Esophagus muscularis mucosa (tissue), 4 donors: Measurements from ENCODE around the gene SLC38A9. TPM values are rescaled to one million over a fixed set of nuclear protein-coding genes. Genes with fewer than 3 reads are reported as not detected.

Experiments
- DNase-seq: peaks from one replicate; pipeline ENCODE4 v3.0.0-alpha.2; 2017; ENCODE audit errors: extremely low spot score
- H3K27ac ChIP-seq, 4 donors: fragments of 200-600 bp; sonication (generic); replicated peaks in 1 of 4; 1 replicate in 3 of 4; 2 replicates in 1 of 4; pipeline ENCODE4 v1.5.1; 2016 to 2019; ENCODE audit warnings: mild to moderate bottlenecking in 1 of 4
- H3K27me3 ChIP-seq, 4 donors: fragments of 200-600 bp; sonication (generic); one replicate each; pipeline versions ENCODE4 v1.5.1 to v1.6.0; 2016 to 2019
- H3K36me3 ChIP-seq, 4 donors: fragments of 200-600 bp; sonication (generic); one replicate each; pipeline ENCODE4 v1.5.1; 2016 to 2019
- H3K4me1 ChIP-seq, 4 donors: fragments of 200-600 bp; sonication (generic); one replicate each; pipeline ENCODE4 v1.5.1; 2016 to 2019
- H3K4me3 ChIP-seq, 4 donors: fragments of 200-600 bp; sonication (generic); 1 replicate in 2 of 4; 2 replicates in 2 of 4; pipeline ENCODE4 v1.5.1; 2016 to 2019; ENCODE audit warnings: mild to moderate bottlenecking in 4 of 4, moderate library complexity in 1 of 4
- H3K9me3 ChIP-seq, 4 donors: fragments of 200-600 bp; sonication (generic); 1 replicate in 3 of 4; 2 replicates in 1 of 4; pipeline ENCODE4 v1.5.1; 2016 to 2019
- EP300 ChIP-seq: sonication (generic); formaldehyde crosslinking; IDR thresholded peaks from one replicate; pipeline ENCODE4 v1.6.1; 2017; ENCODE audit warnings: antibody characterized with exemption
- POLR2A ChIP-seq: fragments of 450-650 bp; IDR thresholded peaks from one replicate; pipeline ENCODE4 v1.6.1; 2017; ENCODE audit warnings: antibody characterized with exemption, moderate library complexity, mild to moderate bottlenecking, low read depth
- POLR2AphosphoS5 ChIP-seq, 2 donors: sonication (generic); formaldehyde crosslinking; IDR thresholded peaks; one replicate each; pipeline ENCODE4 v1.6.1; 2017; ENCODE audit warnings: antibody characterized with exemption in 2 of 2
- WGBS: methylation state at CpG from one replicate; pipeline ENCODE4 v1.1.5; 2018; 5-methylcytosine and 5-hydroxymethylcytosine counted together
- intact Hi-C: fragments of 100-400 bp; cut with DNase I; formaldehyde crosslinking; loops from one replicate; pipeline ENCODE4 v1.15.1; 2023
- total RNA-seq, 4 donors: library from RNA; depleted of rRNA; stranded (reverse); fragments of >200 nt; gene quantifications; one replicate each; pipeline versions ENCODE4 v1.1.0 to v1.2.1, GENCODE V29; 2016
- TF ChIP-seq, protein P1 (sequence below), 3 experiments: fragments of 200-600 bp in 2 of 3; fragments of 450-650 bp in 1 of 3; sonication (generic) in 2 of 3; IDR thresholded peaks; one replicate each; pipeline ENCODE4 v1.5.1; 2017 to 2019; ENCODE audit warnings: antibody characterized with exemption in 3 of 3, mild to moderate bottlenecking in 2 of 3, moderate library complexity in 1 of 3

The SLC38A9 gene
- total RNA-seq, 4 donors from 2014 or later = 10.0 to 12.3 (median 11.0) TPM

DNA sequence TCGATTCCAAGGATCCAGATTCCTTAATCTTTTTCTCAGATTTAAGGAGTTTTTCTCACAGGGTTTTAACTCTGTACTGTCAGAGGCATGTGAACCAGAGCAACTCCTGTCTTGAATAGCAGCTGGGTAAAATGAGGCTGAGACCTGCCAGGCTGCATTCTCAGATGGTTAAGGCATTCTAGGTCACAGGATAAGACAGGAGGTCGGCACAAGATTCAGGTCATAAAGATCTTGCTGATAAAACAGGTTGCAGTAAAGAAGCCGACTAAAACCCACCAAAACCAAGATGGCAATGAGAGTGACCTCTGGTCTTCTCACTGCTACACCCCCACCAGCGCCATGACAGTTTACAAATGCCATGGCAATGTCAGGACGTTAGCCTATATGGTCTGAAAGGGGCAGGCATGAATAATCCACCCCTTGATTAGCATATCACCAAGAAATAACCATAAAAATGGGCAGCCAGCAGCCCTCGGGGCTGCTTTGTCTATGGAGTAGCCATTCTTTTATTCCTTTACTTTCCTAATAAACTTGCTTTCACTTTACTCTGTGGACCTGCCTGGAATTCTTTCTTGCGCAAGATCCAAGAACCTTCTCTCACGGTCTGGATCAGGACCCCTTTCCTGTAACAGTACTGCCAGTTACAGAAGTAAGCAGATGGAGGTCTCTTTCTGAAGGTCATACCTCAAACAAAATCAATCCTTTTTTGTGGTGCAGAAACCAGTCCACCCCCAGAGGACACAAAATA lies 87.1 kb downstream of the SLC38A9 start:
- peak overlapping the region in 3 of 4 donors; percentile 8 to 38 (median 31) for H3K27ac ChIP-seq
- TF ChIP-seq, protein P1, sequence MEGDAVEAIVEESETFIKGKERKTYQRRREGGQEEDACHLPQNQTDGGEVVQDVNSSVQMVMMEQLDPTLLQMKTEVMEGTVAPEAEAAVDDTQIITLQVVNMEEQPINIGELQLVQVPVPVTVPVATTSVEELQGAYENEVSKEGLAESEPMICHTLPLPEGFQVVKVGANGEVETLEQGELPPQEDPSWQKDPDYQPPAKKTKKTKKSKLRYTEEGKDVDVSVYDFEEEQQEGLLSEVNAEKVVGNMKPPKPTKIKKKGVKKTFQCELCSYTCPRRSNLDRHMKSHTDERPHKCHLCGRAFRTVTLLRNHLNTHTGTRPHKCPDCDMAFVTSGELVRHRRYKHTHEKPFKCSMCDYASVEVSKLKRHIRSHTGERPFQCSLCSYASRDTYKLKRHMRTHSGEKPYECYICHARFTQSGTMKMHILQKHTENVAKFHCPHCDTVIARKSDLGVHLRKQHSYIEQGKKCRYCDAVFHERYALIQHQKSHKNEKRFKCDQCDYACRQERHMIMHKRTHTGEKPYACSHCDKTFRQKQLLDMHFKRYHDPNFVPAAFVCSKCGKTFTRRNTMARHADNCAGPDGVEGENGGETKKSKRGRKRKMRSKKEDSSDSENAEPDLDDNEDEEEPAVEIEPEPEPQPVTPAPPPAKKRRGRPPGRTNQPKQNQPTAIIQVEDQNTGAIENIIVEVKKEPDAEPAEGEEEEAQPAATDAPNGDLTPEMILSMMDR (IDR thresholded peaks at IDR 0.05) = no peak
- TF ChIP-seq POLR2A (no peak), POLR2AphosphoS5 (IDR thresholded peaks at IDR 0.05) (no peak), EP300 (no peak)
- intact Hi-C loops = no loop called here

DNA sequence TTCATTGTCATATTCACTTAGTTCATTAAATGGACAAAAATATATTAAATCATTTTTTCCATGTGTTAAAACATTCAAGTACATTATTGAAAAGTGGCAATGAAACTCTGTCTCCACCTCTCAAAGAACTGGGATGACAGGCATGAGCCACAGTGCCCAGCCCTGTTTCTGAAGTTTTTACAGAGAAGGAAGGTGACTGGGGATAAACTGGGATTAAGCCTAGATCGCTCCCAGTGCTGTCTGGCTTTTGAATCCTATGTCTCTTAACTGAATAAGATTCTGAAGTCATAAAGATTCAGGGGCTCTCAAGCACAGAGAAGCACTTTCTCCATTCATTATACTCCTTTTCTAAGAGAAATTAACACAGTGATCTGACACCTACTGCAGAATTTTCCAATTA lies 88.3 kb downstream of the SLC38A9 start:
- DNase-seq = no peak
- no peak for TF ChIP-seq EP300
- TF ChIP-seq, protein P1 (IDR thresholded peaks at IDR 0.05) = no peak
- 100% methylated on average over 1 of the region's 1 CpG for WGBS
- Histone ChIP-seq H3K27me3 (no peaks in the 10 kb centered on the region), H3K4me1 (peaks cover 14 to 53% (median 37%) of the 10 kb centered on the region in 4 donors), H3K4me3 (no peak overlapping the region), H3K36me3 (no peaks in the 10 kb centered on the region), H3K27ac (no peak overlapping the region), H3K9me3 (no peaks in the 10 kb centered on the region)
- intact Hi-C loops = no loop called here

More for the DNA sequence above, 87.1 kb downstream of the SLC38A9 start:
- peak overlapping the region in 1 of 4 donors; percentile 1 for H3K4me3 ChIP-seq
- no peaks in the 10 kb centered on the region for H3K27me3 ChIP-seq
- H3K9me3 ChIP-seq = no peaks in the 10 kb centered on the region
- H3K4me1 ChIP-seq = peaks cover 14 to 53% (median 37%) of the 10 kb centered on the region in 4 donors
- no peak for DNase-seq
- H3K36me3 ChIP-seq = no peaks in the 10 kb centered on the region
- 76% methylated on average over 7 of the region's 8 CpGs for WGBS

DNA sequence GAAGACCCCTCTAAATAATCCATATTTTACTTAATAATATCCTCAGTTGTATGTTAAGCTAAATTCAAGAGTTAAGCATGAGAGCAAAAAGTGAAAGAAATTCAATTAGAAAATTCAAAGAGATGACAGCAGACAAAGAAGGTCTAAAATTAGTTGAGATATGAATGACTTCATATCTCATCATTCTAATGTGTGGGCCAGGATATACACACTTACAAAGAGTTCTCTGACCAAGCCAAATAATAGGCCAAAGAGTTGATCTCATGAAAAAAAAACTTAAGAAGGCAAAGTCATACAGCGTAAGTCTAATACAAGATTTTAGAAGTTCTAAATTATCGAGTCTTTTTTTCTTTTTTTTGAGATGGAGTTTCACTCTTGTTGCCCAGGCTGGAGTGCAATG lies 89.7 kb downstream of the SLC38A9 start:
- intact Hi-C loops = no loop called here
- Histone ChIP-seq H3K9me3 (no peaks in the 10 kb centered on the region), H3K4me1 (peaks cover 14 to 53% (median 37%) of the 10 kb centered on the region in 4 donors), H3K4me3 (no peak overlapping the region), H3K27me3 (no peaks in the 10 kb centered on the region), H3K36me3 (no peaks in the 10 kb centered on the region), H3K27ac (no peak overlapping the region)
- WGBS = 73% methylated on average over 2 of the region's 2 CpGs
- no peak for DNase-seq
- TF ChIP-seq EP300 = no peak
- TF ChIP-seq POLR2A = no peak
- no peak for TF ChIP-seq POLR2AphosphoS5 (IDR thresholded peaks at IDR 0.05)
- TF ChIP-seq, protein P1 (IDR thresholded peaks at IDR 0.05) = no peak

DNA sequence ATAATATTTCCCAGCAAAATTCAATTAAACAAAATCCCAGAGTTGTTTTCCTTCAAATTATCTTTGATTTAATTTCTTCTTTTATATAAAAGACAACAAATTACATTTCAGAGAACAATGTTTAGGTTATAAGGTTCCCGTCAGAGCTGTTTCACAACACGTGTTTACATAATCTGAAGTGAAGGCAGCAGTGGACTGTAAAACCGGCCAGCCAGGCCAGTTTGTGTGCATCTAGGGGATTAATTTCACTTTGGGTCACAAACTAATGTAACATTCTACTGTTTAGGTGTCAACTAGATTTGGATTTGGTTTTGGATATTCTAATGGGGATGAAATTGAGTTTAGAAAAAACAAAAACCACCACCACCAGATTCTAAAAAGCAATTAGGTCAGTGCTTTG lies 90.9 kb downstream of the SLC38A9 start:
- no peak overlapping the region for H3K4me3 ChIP-seq
- H3K27ac ChIP-seq = peak overlapping the region; percentile 10 to 52 (median 42)
- TF ChIP-seq POLR2A = no peak
- TF ChIP-seq, protein P1 (IDR thresholded peaks at IDR 0.05) = no peak
- peak in 1 of 2 donors; percentile 15 for TF ChIP-seq POLR2AphosphoS5 (IDR thresholded peaks at IDR 0.05)
- intact Hi-C loops = no loop called here
- H3K27me3 ChIP-seq = no peaks in the 10 kb centered on the region
- no peaks in the 10 kb centered on the region for H3K36me3 ChIP-seq
- H3K9me3 ChIP-seq = no peaks in the 10 kb centered on the region
- peaks cover 14 to 42% (median 29%) of the 10 kb centered on the region in 4 donors for H3K4me1 ChIP-seq
- no peak for DNase-seq
- WGBS = 39% methylated on average over 3 of the region's 3 CpGs

DNA sequence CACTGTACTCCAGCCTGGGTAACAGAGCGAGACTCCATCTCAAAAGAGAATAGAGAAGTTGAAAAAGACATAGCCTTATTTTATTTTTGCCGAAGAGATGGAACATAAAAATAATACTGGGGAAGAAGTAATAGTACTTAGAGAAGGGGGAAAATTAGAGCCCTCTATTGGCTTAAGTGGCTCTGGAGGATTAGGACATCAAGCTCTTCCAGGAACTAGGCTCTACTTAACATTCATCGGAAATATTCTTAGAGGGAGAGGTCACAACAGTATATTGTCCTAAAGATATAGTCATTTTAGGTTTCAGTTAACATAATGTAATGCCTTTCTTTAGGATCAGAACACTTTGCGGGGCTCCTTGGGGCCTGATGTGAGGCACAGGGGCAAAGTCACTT lies 91.4 kb downstream of the SLC38A9 start:
- DNase-seq = no peak
- no peaks in the 10 kb centered on the region for H3K9me3 ChIP-seq
- H3K27ac ChIP-seq = peak overlapping the region; percentile 10 to 52 (median 42)
- peaks cover 14 to 37% (median 25%) of the 10 kb centered on the region in 4 donors for H3K4me1 ChIP-seq
- H3K4me3 ChIP-seq = no peak overlapping the region
- TF ChIP-seq EP300 (no peak), POLR2AphosphoS5 (IDR thresholded peaks at IDR 0.05) (no peak), POLR2A (no peak)
- TF ChIP-seq, protein P1 (IDR thresholded peaks at IDR 0.05) = no peak
- WGBS = 93% methylated on average over 4 of the region's 4 CpGs
- H3K36me3 ChIP-seq = no peaks in the 10 kb centered on the region
- no peaks in the 10 kb centered on the region for H3K27me3 ChIP-seq
- intact Hi-C loops = no loop called here
